ENCODE measurements around the gene MYH14.

DNA sequence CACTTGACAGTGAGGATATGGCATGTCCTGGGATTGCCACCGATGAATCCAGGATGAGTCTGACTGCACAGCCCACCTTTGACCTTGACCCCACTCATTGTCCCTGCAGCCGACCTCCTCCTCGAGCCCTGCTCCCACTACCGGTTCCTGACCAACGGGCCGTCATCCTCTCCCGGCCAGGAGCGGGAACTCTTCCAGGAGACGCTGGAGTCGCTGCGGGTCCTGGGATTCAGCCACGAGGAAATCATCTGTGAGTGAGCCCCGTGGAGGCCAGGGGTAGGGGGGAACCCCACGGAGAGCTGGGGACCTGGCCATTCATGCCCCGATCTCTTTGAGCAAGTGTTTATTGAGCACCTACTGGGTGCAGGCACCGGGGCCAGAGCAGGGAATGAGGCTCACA, 28.4 kb downstream of the MYH14 start:
- TF ChIP-seq POLR2A (IDR thresholded peaks at IDR 0.05), result no peak
- TF ChIP-seq, protein P1, sequence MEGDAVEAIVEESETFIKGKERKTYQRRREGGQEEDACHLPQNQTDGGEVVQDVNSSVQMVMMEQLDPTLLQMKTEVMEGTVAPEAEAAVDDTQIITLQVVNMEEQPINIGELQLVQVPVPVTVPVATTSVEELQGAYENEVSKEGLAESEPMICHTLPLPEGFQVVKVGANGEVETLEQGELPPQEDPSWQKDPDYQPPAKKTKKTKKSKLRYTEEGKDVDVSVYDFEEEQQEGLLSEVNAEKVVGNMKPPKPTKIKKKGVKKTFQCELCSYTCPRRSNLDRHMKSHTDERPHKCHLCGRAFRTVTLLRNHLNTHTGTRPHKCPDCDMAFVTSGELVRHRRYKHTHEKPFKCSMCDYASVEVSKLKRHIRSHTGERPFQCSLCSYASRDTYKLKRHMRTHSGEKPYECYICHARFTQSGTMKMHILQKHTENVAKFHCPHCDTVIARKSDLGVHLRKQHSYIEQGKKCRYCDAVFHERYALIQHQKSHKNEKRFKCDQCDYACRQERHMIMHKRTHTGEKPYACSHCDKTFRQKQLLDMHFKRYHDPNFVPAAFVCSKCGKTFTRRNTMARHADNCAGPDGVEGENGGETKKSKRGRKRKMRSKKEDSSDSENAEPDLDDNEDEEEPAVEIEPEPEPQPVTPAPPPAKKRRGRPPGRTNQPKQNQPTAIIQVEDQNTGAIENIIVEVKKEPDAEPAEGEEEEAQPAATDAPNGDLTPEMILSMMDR (IDR thresholded peaks at IDR 0.05), result no peak
